Endodermal cell (in vitro differentiated cells): ENCODE measurements around the gene GEMIN4. TPM values are rescaled to one million over a fixed set of nuclear protein-coding genes. Genes with fewer than 3 reads are reported as not detected.

Source experiments
- DNase-seq: peaks from one replicate; pipeline ENCODE4 v3.0.0-alpha.2; 2017
- H3K27ac ChIP-seq: 2 replicates; pipeline ENCODE4 v1.5.1; 2013; ENCODE audit warnings: mild to moderate bottlenecking, low read depth, low read length, moderate library complexity
- H3K27me3 ChIP-seq: 2 replicates; pipeline ENCODE4 v1.6.1; 2013; ENCODE audit warnings: mild to moderate bottlenecking, low read length, moderate library complexity; ENCODE audit not compliant: insufficient read depth, control insufficient read depth, poor library complexity, severe bottlenecking
- H3K36me3 ChIP-seq: 2 replicates; pipeline ENCODE4 v1.7.0; 2013; ENCODE audit warnings: mild to moderate bottlenecking, low read length, moderate library complexity; ENCODE audit not compliant: control insufficient read depth, insufficient read depth
- H3K4me1 ChIP-seq: one replicate; pipeline ENCODE4 v1.7.0; 2013; ENCODE audit warnings: low read length; ENCODE audit not compliant: control insufficient read depth, insufficient read depth
- H3K4me3 ChIP-seq: 2 replicates; pipeline ENCODE4 v1.5.1; 2013; ENCODE audit warnings: mild to moderate bottlenecking, low read length, moderate library complexity
- H3K9ac ChIP-seq: 2 replicates; pipeline ENCODE4 v1.6.1; 2013; ENCODE audit warnings: mild to moderate bottlenecking, low read length, moderate library complexity; ENCODE audit not compliant: poor library complexity, severe bottlenecking; ENCODE audit errors: extremely low read depth
- H3K9me3 ChIP-seq: 2 replicates; pipeline ENCODE4 v1.6.1; 2013; ENCODE audit warnings: mild to moderate bottlenecking, low read length, moderate library complexity; ENCODE audit not compliant: control insufficient read depth
- H3K27ac Mint-ChIP-seq: 2 replicates; pipeline ENCODE4 v1.8.0; 2020; ENCODE audit warnings: mixed read lengths
- H3K27me3 Mint-ChIP-seq: 2 replicates; pipeline ENCODE4 v1.8.0; 2021; ENCODE audit warnings: mild to moderate bottlenecking, mixed read lengths; ENCODE audit not compliant: insufficient read depth
- H3K36me3 Mint-ChIP-seq: 2 replicates; pipeline ENCODE4 v1.8.0; 2020; ENCODE audit warnings: low read depth, mixed read lengths
- H3K4me1 Mint-ChIP-seq: 2 replicates; pipeline ENCODE4 v1.8.0; 2020; ENCODE audit warnings: mixed read lengths
- H3K4me3 Mint-ChIP-seq: 2 replicates; pipeline ENCODE4 v1.8.0; 2020; ENCODE audit warnings: mild to moderate bottlenecking, moderate library complexity, mixed read lengths
- H3K9me3 Mint-ChIP-seq: 2 replicates; pipeline ENCODE4 v1.8.0; 2020; ENCODE audit warnings: mild to moderate bottlenecking, mixed read lengths
- CTCF ChIP-seq: fragments of 200-600 bp; sonication (generic); conservative IDR thresholded peaks from 2 replicates; pipeline ENCODE4 v1.5.0; 2021; ENCODE audit warnings: antibody characterized with exemption, mild to moderate bottlenecking
- WGBS, 2 experiments: methylation state at CpG; one replicate each; pipeline versions ENCODE4 v1.1.5 to v1.1.7; 2013; ENCODE audit warnings: missing lambda C conversion rate in 2 of 2, mixed read lengths in 1 of 2; ENCODE audit not compliant: insufficient coverage in 1 of 2, insufficient read length in 1 of 2; 5-methylcytosine and 5-hydroxymethylcytosine counted together
- long read RNA-seq, 4 experiments: library from polyadenylated mRNA in 2 of 4; library from RNA in 1 of 4; library from capped mRNA in 1 of 4; stranded (forward) in 3 of 4; unstranded in 1 of 4; transcript quantifications; one replicate each; pipeline ENCODE4 v2.0.0, GENCODE V29; 2020 to 2021; ENCODE audit warnings: inconsistent platforms in 1 of 4
- polyA plus RNA-seq, 2 experiments: library from polyadenylated mRNA; stranded (reverse); fragments of 50-300 nt; gene quantifications; one replicate each; pipeline ENCODE4 v1.2.3, GENCODE V29; 2013
- total RNA-seq, 2 donors: library from RNA; stranded (reverse); fragmentation: NEBNext Ultra II Directional in 1 of 2; extraction: Animal tissue kit (Norgen Biotek cat#: 25700) in 1 of 2; gene quantifications; 2 replicates in 1 of 2; 3 replicates in 1 of 2; pipeline ENCODE4 v1.2.1, GENCODE V29; 2021

GEMIN4 gene
- total RNA-seq, result 10 to 100 TPM; 30.3 to 36.2 TPM
- polyA plus RNA-seq (2013, experiment 1 of 2), result 27.3 TPM
- 24.4 TPM for polyA plus RNA-seq (2013, experiment 2 of 2)
- long read RNA-seq, experiment 1, full-length matches to known transcripts, result 16 of 17 reads
- long read RNA-seq, experiment 1, partial matches to known transcripts, result 1 of 17 reads
- long read RNA-seq, experiment 1, other reads (novel, unspliced or antisense), result 0 of 17 reads
- long read RNA-seq, experiment 2, full-length matches to known transcripts, result 52 of 55 reads
- long read RNA-seq, experiment 2, partial matches to known transcripts, result 1 of 55 reads
- long read RNA-seq, experiment 2, other reads (novel, unspliced or antisense), result 2 of 55 reads
- long read RNA-seq, experiment 3, full-length matches to known transcripts, result 363 of 381 reads
- long read RNA-seq, experiment 3, partial matches to known transcripts, result 2 of 381 reads
- long read RNA-seq, experiment 3, other reads (novel, unspliced or antisense), result 16 of 381 reads
- long read RNA-seq, experiment 4, partial matches to known transcripts, result 0 of 1 reads
- long read RNA-seq, experiment 4, other reads (novel, unspliced or antisense), result 0 of 1 reads

- Mint-ChIP-seq H3K27ac (peak within 1 kb of the TSS; percentile 98), H3K9me3 (peaks cover 15% of the 10 kb centered on the region), H3K36me3 (peaks cover 49% of the 10 kb centered on the region), H3K4me1 (peaks cover 36% of the 10 kb centered on the region), H3K4me3 (peak within 1 kb of the TSS; percentile 81), H3K27me3 (no peaks in the 10 kb centered on the region)
- peak; percentile 98 for TF ChIP-seq CTCF
- Histone ChIP-seq H3K9ac (peak within 1 kb of the TSS; percentile 68), H3K27me3 (no peaks in the 10 kb centered on the region), H3K27ac (peak within 1 kb of the TSS; percentile 8), H3K4me3 (peak within 1 kb of the TSS; percentile 87), H3K36me3 (peaks cover 47% of the 10 kb centered on the region), H3K4me1 (peaks cover 4% of the 10 kb centered on the region), H3K9me3 (peaks cover 32% of the 10 kb centered on the region)
- peak; percentile 100 for DNase-seq
- 0 to 1% methylated on average over 15 to 87 of the region's 87 CpGs for WGBS, 2 experiments
Observed at GRCh38 chr17:752002-752619, at the start of gene GEMIN4. GEMIN4 (minus strand) TSS chr17:752264; CDS start chr17:752142, 122 bp downstream.

GRCh38 chr17:801660-802059, 49.6 kb upstream of the GEMIN4 start:
- H3K9me3 Mint-ChIP-seq, result no peaks in the 10 kb centered on the region
- no peak for DNase-seq
- H3K27me3 Mint-ChIP-seq, result no peaks in the 10 kb centered on the region
- no peak overlapping the region for H3K9ac ChIP-seq
- H3K4me3 Mint-ChIP-seq, result no peak overlapping the region
- H3K27ac Mint-ChIP-seq, result no peak overlapping the region
- 95 to 96% methylated on average over 6 of the region's 6 CpGs for whole genome bisulfite sequencing, 2 experiments
- no peak for TF ChIP-seq CTCF
- H3K36me3 Mint-ChIP-seq, result peaks cover 55% of the 10 kb centered on the region
- H3K4me3 ChIP-seq, result no peak overlapping the region
- H3K27me3 ChIP-seq, result no peaks in the 10 kb centered on the region
- H3K9me3 ChIP-seq, result no peaks in the 10 kb centered on the region
- H3K36me3 ChIP-seq, result peaks cover 74% of the 10 kb centered on the region
- peaks cover 2% of the 10 kb centered on the region for H3K4me1 ChIP-seq
- no peak overlapping the region for H3K27ac ChIP-seq
- H3K4me1 Mint-ChIP-seq, result no peaks in the 10 kb centered on the region

GRCh38 chr17:800446-801242, 48.6 kb upstream of the GEMIN4 start:
- Mint-ChIP-seq H3K4me3 (no peak overlapping the region), H3K4me1 (no peaks in the 10 kb centered on the region), H3K27me3 (no peaks in the 10 kb centered on the region), H3K27ac (no peak overlapping the region), H3K9me3 (no peaks in the 10 kb centered on the region), H3K36me3 (peaks cover 60% of the 10 kb centered on the region)
- H3K4me3 ChIP-seq, result no peak overlapping the region
- no peaks in the 10 kb centered on the region for H3K27me3 ChIP-seq
- H3K9me3 ChIP-seq, result no peaks in the 10 kb centered on the region
- H3K36me3 ChIP-seq, result peaks cover 84% of the 10 kb centered on the region
- no peak for DNase-seq
- no peak overlapping the region for H3K9ac ChIP-seq
- H3K4me1 ChIP-seq, result peaks cover 2% of the 10 kb centered on the region
- H3K27ac ChIP-seq, result no peak overlapping the region
- 90 to 96% methylated on average over 32 to 39 of the region's 39 CpGs for whole genome bisulfite sequencing, 2 experiments
- TF ChIP-seq CTCF, result no peak
